HCEC 1CT (cell line): ENCODE measurements around the gene ZNF749.
A peak's percentile ranks its signal among the peaks of the same experiment; 100 is the strongest.

Experiments used
- DNase-seq: peaks from one replicate; pipeline ENCODE4 v3.0.0-alpha.2; 2017

Gene ZNF749

GRCh38 chr19:57435062-57435978 is at the start of gene ZNF749:
TSS of gene ZNF749 (plus strand) at chr19:57435325. CDS start at chr19:57435579, 254 bp downstream.
- DNase-seq, result peak; percentile 97

- no peak for DNase-seq
These were observed 45.9 kb upstream of the ZNF749 start for GRCh38 chr19:57389194-57389729.

- DNase-seq, result peak; percentile 99
These were observed 45.2 kb upstream of the ZNF749 start, which contains the start of gene ZNF548 for GRCh38 chr19:57389730-57390598. TSS of gene ZNF548 (plus strand) at chr19:57389854. CDS start at chr19:57390100, 246 bp downstream.

DNA sequence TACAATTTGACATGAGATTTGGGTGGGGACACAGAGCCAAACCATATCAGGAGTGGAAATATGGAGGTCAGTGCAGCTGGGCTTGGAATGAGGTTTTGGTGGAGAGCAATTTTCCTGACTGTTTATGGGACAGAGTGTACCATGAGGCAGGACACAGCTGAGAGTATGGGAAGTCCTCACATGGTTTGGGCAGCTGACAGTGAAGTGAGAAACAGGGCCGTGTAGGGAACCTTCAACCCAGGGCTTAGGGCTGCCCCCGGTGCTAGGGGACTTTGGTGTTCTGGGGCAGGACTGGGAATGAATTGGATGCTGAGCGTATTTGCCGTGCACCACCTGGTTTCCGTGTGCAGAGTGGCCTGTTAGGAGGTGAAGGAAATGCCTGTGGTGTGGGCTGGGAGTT is 39.4 kb upstream of the ZNF749 start:
- DNase-seq, result no peak

DNA sequence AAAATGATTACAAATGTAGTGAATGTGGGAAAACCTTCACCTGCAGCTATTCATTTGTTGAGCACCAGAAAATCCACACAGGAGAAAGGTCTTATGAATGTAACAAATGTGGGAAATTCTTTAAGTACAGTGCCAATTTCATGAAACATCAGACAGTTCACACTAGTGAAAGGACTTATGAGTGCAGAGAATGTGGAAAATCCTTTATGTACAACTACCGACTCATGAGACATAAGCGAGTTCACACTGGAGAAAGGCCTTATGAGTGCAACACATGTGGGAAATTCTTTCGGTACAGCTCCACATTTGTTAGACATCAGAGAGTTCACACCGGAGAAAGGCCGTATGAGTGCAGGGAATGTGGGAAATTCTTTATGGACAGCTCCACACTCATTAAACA is 36.3 kb upstream of the ZNF749 start:
- DNase-seq, result no peak

DNA sequence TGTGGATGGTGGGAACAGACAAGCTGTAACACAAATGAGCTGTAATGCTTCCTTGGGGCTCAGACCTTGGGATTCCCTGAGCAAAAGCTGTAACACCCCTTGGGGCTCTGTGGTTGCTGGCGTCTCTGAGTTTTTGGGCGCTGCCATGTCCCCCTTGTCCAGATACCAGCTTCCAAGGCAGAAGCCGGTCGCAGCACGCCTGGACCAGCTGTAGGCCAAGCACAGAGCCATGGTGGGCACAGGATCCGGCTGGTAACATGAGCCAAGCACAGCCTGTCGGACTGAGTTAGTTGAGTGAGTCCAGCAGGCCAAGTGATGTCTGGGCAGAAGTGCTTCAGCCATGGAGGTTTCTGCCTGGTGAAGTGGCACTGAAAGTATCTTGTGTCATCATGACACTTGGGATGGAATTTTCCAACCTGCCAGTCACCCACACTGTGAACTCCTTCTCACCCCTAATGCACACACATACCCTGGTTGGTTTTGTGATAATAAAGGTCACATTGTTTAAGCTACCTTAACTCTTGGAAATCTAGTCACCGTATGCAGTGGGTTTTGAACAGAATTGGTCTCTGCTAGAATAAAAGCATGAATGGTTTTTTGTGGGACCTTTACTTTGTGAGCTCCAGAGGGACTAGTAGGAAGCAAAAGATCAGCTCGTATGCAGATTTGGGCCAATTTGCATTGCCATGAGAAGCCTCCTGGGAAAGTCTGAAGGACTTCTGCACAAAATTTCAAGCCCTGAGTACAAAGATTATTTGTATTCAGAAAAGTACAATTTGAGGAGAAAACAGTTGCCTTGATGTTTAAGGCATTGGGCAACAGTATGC is 31.2 kb upstream of the ZNF749 start:
- DNase-seq, result no peak

- DNase-seq, result peak; percentile 32
These were observed 28.5 kb upstream of the ZNF749 start for GRCh38 chr19:57406516-57407123.

DNA sequence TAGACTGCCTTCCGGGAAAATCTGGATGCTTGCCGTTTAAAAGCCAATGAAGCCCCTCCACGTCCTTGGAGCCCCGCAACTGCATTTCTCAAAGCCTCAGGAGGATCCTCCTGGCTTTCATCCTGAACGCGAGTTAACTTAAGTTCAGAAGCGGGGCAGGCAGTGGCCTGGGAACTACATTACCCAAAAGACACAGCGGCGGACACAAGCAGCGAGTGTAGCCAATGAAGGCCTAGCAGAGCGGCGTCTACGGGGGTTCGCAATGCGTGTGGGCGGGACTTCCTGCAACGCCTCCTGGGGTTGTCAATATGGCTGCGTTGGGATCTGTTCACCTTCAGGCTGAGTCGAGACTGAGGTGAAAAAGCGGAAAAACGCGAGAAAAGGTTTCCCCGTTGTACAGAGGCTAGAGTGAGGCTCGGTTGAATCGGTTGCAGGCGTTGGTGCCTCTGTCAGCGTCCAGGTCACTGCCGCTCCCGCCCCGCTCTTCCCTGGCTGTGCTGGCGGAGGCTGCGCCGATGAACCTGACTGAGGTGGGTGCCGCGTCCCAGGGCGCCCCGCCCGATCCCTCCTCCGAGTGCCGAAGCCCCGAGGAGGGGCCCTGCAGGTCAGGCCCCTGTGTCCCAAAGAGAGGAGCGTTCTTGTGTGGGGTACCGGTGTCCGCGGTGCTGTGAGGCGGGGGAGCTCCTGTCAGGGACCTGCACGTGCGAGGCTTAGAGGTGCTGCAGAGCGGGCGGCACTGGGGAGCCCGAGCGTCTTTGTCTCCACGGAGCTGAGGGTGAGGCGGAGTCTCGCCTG is 24.1 kb upstream of the ZNF749 start, which contains the start of gene ZNF17:
Gene ZNF17, plus strand, starts transcription at position 285 of the 795 bp plus-strand sequence. CDS start 2,455 bp downstream, outside the sequence.
- peak; percentile 94 for DNase-seq

DNA sequence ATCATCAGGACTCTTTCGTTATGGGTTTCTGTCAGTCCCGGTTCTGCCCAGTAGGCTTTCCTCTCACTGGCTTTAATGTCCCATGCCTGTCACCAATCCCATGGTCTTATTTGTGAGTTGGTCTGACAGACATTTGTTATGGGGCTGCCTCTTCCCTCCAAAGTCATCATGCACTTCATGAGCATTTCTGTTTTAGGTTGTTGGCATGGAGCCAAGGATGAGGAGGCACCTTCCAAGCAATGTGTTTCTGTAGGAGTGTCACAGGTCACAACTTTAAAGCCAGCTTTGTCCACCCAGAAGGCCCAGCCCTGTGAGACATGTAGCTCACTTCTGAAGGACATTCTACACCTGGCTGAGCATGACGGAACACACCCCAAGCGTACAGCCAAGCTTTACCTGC is 15.7 kb upstream of the ZNF749 start:
- no peak for DNase-seq

DNA sequence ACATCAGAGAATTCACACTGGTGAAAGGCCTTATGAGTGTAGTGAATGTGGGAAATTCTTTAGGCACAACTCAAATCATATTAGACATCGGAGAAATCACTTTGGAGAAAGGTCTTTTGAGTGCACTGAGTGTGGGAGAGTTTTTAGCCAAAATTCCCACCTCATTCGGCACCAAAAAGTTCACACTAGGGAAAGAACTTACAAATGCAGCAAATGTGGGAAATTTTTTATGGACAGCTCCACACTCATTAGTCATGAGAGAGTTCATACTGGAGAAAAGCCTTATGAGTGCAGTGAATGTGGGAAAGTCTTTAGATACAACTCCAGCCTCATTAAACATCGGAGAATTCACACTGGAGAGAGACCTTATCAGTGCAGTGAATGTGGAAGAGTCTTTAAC is 14.1 kb upstream of the ZNF749 start:
- DNase-seq, result no peak

DNA sequence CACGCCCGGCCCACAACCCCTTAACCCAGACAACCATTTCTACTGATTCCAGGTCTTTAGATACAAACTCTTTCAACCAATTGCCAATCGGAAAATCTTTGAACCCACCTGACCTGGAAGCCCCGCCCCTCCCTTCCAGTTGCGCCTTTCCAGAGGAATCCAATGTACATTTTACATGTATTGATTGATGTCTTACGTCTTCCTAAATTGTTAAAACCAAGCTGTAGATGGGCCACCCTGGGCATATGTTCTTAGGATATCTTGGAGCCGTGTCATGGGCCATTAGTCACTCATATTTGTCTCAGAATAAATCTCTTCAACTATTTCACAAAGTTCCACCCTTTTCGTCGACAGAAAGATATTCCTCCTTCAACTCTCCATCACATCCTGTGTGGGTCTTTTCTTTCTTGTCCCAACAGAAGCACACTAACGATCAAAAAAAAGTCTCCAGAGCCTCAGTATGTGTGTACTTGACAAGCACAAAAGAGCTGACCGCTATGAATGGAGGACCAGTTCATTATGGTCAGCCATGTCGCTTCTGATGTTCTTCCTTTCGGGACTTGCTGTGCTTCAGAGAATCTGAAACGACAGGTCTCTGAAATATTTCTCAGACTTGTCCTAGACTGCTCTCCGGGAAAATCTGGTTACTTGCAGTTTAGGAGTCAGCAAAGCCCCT is 601 bp upstream of the ZNF749 start:
- peak; percentile 18 for DNase-seq

GRCh38 chr19:57436417-57436816 is 1.3 kb downstream of the ZNF749 start:
- no peak for DNase-seq

DNA sequence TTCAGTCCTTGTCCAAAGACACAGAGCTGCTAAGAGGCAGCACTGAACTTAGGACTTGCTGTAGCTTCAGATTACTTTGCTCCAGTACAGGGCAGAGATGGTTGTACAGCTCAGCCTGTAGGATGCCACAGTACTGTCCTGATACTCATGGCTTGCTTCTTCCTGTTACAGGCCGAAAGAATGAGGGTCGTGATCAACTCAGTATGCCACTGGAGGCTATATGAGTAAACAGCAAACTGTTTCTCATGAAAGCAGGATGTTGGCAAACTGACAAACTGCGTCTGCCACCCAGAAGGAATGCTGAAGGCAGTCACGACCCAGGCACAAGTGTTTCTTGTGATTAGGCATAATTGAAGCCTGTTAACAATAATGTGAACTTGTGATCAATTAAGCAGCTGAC is 2.8 kb downstream of the ZNF749 start:
- DNase-seq, result no peak

GRCh38 chr19:57438925-57439324 is 3.8 kb downstream of the ZNF749 start:
- DNase-seq, result no peak

DNA sequence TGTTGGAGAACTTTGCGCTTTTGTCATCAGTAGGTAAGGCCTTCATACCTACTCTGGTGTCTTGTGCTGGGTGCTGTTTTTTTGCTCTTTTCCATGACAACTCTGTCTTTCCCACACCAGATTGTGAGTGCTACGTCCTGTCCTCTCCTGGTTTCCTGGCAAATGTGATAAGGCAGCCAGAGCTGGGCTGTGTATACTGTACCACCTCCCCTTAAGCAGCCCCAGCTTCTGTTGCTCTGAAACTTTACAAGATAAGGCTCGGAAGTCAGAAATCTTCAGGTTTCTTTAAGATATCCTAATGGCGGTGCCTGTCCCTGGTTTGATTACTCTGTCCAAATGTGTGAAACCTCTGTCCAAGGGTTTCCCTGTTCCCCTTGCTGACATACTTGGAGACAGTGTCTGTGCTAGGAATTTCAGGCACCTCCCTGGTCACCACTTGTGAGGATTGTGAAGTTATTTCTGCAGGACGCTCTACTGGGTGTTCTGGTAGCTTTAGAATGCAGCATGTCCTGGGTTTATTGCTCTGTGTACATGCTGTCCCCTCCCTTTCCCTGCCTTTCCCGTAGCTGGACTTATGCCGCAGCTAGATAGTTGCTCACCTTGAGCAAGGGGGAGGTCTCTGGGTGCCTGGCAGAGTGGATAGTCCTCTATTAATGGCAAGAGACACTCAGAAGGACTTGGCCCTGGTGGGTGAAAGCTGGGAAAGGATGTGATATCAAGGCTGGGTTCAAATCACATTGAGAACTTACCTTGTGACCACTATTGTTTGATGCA is 7.0 kb downstream of the ZNF749 start:
- DNase-seq, result no peak

DNA sequence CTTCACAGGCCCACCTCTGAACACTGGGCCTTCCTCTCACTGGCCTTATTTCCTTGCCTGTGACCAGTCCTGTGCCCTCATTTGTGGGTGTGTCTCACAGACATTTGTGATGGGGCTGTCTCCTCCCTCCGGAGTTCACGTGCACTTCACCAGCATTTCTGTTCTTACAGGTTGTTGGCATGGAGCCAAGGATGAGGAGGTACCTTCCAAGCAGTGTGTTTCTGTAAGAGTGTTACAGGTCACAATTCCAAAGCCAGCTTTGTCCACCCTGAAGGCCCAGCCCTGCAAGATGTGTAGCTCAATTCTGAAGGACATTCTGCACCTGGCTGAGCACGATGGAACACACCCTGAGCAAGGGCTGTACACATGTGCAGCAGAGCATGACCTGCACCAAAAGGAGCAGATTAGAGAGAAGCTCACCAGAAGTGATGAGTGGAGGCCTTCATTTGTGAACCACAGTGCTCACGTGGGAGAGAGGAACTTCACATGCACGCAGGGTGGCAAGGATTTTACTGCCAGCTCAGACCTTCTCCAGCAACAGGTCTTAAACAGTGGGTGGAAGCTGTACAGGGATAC is 8.1 kb downstream of the ZNF749 start:
- DNase-seq, result no peak

DNA sequence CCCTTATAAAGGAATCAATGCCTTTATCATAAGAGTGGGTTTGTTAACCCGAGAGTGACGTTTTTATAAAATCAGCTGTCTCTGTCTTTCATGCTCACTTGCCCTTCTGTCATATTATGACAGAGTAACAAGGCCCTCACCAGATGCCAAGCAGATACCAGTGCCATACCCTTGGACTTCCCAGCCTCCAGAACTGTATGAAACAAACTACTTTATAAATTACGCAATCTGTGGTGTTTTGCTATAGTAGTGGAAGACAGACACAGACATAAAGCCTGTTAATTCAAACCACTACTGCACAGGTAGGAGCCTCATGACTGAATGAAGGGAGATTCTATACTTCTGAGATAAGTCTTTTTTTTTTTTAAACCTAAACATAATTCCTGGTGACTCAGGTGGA is 17.2 kb downstream of the ZNF749 start:
- no peak for DNase-seq

GRCh38 chr19:57465680-57466381 is 30.7 kb downstream of the ZNF749 start:
- peak; percentile 21 for DNase-seq
